Vagina (tissue), 2 donors: ENCODE measurements around the gene LYZL2.
"Not testable (repeated sequence)": the region's sequence is repeated elsewhere in the genome, so short reads cannot be mapped to it uniquely, and the experiment has no call there.

Source experiments
- CTCF ChIP-seq, 3 experiments: fragments of 450-650 bp in 2 of 3; fragments of 200-600 bp in 1 of 3; sonication (generic) in 1 of 3; IDR thresholded peaks; one replicate each; pipeline ENCODE4 v1.5.1; 2017 to 2019; ENCODE audit warnings: antibody characterized with exemption in 3 of 3, mild to moderate bottlenecking in 2 of 3, moderate library complexity in 2 of 3
- POLR2A ChIP-seq, 2 donors: fragments of 450-650 bp; IDR thresholded peaks; one replicate each; pipeline ENCODE4 v1.6.1; 2017; ENCODE audit warnings: antibody characterized with exemption in 2 of 2, mild to moderate bottlenecking in 2 of 2, moderate library complexity in 2 of 2

- not testable (repeated sequence) for TF ChIP-seq CTCF, POLR2A (IDR thresholded peaks at IDR 0.05)
Observed at GRCh38 chr10:30677146-30677545, 47.6 kb upstream of the LYZL2 start.
